SK-MEL-5 (cell line): ENCODE data around the gene ZNF333. TPM values are rescaled to one million over a fixed set of nuclear protein-coding genes. Genes with fewer than 3 reads are reported as not detected.
A peak's percentile ranks its signal among the peaks of the same experiment; 100 is the strongest.

Experiments
- DNase-seq: peaks from one replicate; pipeline ENCODE4 v3.0.0-alpha.2; 2016; ENCODE audit warnings: low read depth, low spot score
- in situ Hi-C: cut with HindIII; loops from 2 replicates; pipeline ENCODE4 v1.10.0; 2016; ENCODE audit warnings: low sequenced_read_pairs, high pct_unique_total_duplicates, low pct_unique_long_range_greater_than_20kb
- polyA plus RNA-seq, 2 experiments: library from polyadenylated mRNA; depleted of rRNA; stranded (reverse); fragments of >200 nt; gene quantifications; 2 replicates each; pipeline ENCODE4 v1.2.3, GENCODE V29; 2015
- total RNA-seq: library from RNA; depleted of rRNA; stranded (reverse); fragments of >200 nt; shearing (Covaris generic); gene quantifications from 2 replicates; pipeline ENCODE4 v1.2.3, GENCODE V29; 2014; rRNA removed

The ZNF333 gene
- 4.9 and 7.6 TPM in 2 replicates for total RNA-seq
- polyA plus RNA-seq (2015; cell fraction: cytosol; rRNA removed): 5.3 TPM in 2 replicates
- 44.7 and 48.7 TPM in 2 replicates for polyA plus RNA-seq (2015; cell fraction: nucleus; rRNA removed)

DNA sequence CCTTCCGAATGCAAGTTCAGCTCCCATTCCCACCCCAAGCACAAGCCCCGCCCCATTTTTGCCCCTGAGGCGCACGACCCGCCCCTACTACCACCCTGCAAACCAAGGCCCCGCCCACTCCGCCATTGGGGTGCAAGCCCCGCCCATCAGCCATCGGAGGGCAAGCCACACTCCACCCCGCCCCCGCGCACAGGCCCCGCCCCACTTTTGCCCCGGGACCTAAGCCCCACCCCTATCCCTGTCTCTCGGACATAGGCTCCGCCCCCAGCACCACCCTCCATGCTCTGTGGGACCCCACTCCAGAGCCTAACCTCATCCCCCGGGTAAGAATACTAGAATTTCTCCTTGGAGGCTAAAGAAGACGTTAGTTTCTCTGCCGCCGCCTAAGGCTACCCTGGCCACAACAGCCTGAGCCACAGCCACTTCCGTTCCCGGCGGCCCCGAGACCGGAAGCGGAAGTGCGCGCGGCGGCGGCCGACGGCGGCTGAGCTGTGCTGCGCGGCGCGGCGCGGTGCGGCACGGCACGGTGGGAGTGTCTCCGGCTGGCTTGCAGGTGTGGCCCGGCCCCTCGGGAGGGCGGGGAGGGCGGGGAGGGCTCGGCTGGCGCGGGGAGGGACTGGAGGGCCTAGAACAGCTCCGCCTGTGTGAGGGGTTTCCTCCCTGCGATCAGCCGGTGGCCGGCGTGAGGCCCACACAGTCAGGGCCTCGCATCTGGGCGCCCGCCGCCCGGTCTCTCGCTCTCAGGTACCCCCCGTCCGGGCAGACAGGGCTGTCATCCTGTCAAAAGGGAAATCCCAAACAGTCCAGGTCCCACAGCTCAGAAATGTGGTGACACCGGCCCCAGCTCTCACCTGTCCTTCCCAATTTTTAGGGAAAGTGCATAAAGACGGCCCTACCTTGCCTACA lies at the start of gene ZNF333:
Gene ZNF333 (plus strand): TSS at position 451 of the 906 bp plus-strand sequence. CDS start 3,444 bp downstream, outside the sequence.
- in situ Hi-C loops: no loop called here
- peak; percentile 89 for DNase-seq

DNA sequence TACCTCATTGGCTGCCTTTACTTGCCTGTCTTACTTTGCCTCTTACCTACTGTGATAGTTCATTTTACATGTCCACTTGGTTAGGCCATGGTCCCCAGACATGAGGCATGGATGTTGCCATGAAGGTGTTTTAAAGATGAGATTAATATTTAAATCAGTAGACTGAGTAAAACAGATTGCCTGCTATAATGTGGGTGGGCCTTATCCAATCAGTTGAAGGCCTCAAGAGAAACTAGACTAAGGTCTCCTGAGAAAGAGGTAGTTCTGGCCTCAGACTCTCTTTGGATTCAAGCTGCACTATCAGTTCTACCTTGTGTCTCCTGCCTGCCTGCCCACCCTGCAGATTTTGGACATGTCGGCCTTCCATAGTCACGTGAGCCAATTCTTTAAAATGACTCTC lies 41.3 kb upstream of the ZNF333 start:
- in situ Hi-C loops: no loop called here
- no peak for DNase-seq

DNA sequence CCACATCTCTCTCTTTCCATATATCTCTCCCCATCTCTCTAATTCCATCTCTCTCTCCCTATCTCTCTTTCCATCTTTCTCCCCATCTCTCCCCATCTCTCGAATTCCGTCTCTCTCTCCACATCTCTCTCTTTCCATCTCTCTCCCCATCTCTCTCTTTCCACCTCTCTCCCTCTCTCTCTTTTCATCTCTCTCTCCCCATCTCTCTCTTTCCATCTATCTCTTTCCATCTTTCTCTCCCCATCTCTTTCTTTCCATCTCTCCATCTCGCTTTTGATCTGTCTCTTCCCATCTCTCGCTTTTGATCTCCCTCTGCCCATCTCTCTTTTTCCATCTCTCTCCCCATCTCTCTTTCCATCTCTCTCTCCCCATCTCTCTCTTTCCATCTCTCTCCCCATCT lies 40.8 kb upstream of the ZNF333 start:
- DNase-seq: no peak
- in situ Hi-C loops: no loop called here

DNA sequence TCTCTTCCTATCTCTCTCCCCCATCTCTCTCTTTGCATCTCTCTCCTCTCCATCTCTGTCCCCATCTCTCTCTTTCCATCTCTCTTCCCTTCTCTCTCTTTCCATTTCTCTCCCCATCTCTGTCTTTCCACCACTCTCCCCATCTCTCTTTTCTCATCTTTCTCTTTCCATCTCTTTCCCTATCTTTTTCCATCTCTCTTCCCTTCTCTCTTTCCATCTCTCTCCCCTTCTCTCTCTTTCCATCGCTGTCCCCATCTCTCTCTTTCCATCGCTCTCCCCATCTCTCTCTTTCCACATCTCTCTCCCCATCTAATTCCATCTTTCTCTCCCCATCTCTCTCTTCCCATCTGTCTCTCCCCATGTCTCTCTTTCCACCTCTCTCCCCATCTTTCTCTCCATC lies 39.7 kb upstream of the ZNF333 start:
- DNase-seq: no peak
- in situ Hi-C loops: no loop called here

DNA sequence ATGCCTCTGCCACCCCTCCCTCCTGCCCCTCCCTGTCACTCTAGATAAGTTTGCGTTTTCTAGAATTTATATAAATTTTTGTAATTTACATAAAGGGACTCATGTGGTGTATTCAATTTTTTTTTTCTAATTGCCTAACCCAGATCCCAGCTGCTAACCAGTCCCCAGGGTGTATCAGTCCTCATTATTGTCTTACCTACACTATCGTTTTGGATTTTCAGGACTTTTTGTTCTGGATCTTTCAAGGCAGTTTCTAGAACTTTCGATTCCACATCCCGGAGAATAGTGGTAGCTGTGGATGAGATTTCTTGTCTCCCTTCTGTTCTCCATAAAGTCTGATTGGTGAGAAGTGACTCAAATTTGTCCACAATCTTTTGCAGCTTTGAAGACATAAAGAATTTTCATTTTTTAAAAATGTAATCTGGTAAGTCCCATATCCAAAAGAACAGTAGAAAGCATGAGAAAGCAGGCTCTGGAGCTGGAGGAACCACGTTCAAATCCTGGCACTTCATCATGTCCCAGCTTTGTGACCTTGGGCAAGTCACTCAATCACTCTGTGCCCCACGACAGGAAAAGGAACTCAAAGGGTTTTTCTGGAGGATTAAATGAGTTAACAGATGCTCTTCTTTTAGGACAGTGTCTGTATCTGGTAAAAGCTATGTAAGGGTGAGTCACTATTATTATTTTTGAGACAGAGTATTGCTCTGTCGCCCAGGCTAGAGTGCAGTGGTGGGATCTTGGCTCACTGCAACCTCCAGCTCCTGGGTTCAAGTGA lies 34.9 kb upstream of the ZNF333 start:
- no peak for DNase-seq
- in situ Hi-C loops: no loop called here

DNA sequence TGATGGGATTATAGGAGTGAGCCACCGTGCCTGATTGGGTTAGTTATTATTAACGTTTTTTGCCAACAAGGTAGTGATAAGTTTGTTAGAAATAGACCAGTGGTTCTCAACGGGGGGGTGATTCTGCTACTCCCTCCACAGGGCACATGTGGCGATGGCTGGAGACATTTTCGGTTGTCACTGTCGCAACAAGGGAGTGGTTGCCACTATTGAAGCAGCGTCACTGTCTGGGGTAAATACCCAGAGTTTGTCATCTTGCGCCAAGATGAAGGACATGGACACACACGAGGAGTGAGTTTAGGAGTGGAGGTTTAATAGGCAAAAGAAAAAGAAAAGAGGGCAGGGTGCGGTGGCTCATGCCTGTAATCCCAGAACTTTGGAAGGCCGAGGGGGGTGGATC lies 34.1 kb upstream of the ZNF333 start:
- in situ Hi-C loops: no loop called here
- DNase-seq: no peak

DNA sequence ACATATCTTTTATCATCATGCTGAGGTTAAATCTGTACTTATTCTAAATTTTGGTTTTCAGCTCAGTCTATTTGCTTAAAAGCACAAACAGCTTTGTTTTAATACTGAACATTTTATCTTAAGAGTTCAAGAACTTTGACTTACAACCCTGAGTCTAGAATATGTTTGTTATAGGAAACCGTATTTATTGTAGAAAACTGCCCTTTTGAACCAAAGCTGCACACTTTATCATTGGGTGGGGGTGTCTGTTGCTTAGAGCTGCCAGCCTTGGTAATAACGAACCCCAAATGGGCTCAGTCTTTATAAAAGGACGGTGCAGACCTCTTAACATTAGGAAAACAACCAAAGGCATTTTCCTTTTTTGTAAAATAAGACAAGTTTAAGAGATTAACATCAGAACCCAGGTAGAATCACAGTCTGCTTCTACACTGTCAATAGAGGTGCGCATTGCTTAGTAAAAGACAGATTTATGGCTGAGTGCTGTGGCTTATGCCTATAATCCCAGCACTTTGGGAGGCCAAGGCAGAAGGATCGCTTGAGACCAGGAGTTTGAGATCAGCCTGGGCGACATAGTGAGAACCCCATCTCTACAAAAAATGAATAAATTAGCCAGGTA lies 29.9 kb upstream of the ZNF333 start:
- no peak for DNase-seq
- in situ Hi-C loops: no loop called here

DNA sequence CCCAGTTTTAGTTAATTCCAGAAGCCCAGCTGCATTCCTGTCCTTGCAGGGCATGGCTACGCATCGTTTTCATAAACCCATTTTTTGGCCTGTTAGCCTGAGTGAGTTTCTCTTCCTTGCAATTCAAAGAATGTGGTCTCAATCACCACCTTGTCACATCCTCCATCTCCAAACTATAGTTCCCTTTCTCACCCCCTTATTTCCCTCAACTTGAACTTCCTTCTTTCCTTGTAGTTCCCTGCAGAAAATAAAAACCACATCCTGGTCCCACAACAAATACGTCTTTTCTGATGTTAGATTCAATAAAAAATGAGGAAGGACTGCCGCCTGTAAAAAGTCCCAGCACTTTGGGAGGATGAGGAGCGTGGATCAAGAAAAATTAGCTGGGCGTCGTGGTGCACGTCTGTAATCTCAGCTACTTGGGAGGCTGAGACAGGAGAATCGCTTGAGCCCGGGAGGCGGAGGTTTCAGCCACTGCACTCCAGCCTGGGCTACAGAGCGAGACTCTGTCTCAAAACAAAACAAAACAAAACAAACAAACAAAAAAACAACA lies 28.4 kb upstream of the ZNF333 start:
- in situ Hi-C loops: no loop called here
- no peak for DNase-seq

DNA sequence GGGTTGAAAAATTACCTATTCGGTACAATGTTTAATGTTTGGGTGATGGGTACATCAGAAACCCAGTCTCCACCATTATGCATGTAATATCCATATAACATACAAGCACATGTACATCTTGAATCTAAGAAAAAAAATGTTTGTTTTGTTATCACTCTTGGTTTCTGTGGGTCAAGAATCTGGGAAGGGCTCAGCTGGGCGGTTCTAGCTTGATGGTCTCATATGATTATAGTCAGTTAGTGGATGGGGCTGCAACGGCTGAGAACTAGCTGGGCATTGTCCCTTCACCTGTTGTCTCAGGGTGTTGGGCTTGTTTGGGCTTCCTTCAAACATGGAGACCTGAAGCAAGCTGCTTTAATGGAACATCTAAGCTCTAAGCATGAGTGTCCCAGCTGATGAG lies 19.9 kb upstream of the ZNF333 start:
- in situ Hi-C loops: no loop called here
- no peak for DNase-seq

DNA sequence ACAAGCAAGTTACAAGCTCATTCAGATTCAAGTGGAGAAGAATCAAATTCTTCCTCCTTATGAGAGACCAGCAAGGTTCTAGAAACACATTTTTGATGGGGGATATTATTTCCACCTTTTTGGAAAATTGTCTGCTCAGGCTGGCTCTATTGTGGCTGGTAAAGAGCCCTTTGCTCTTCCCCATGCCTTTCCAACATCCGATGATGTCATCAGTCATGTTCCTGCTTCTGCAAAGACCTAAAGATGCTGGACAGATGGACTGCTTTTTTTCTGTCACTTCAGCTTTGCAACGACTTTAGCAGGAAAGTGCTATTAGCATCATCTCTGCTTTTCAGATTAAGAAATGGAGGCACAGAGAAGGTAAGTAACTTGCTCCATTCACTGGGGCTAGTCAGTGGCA lies 19.4 kb upstream of the ZNF333 start:
- in situ Hi-C loops: no loop called here
- no peak for DNase-seq

DNA sequence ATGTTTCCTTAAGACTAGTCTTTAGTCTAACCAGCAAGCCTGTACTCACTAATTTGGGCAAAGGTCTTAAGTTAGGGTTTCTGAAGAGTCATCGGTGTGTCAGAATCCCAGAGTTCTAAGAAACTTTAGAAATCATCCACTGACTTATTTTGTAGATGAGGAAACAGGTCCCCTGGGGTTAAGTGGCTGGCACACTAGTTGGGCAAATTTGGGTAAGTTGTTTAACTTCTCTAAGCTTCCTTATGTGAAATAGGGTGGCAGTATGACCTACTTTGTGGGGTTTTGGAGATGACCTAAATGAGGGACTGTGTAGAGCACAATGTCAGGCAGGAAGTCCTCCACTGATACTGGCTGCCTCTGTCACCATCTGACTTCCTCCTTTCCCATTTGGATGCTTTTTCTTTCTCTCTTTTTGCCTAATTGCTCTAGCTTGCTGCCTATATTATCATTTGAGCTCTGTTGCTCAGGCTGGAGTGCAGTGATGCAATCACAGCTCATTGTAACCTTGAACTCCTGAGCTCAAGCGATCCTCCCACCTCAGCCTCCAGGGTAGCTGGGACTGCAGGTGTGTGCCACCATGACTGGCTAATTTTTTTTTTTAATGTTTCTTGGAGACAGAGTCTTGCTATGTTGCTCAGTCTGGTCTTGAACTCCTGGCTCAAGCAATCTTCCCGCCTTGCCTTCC lies 17.5 kb upstream of the ZNF333 start:
- in situ Hi-C loops: no loop called here
- DNase-seq: no peak

DNA sequence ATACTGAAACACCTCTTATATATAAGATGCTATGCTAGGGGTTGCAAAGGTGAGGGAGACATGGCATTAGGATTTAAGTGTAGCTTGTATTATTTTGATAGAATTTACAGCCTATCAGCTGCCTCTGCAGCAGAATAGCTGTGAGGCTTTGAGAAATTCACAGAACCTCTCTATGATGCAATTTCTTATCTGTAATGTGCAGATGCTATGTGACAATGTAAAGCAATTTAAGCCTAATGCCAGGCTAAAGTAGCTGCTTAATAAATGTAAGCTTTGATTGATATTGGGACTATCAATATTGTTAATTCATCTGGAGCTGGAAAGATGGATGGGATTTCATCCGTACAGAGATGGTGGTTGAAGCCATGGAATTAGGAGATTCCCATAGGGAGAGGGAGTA lies 16.8 kb upstream of the ZNF333 start:
- in situ Hi-C loops: no loop called here
- DNase-seq: no peak

DNA sequence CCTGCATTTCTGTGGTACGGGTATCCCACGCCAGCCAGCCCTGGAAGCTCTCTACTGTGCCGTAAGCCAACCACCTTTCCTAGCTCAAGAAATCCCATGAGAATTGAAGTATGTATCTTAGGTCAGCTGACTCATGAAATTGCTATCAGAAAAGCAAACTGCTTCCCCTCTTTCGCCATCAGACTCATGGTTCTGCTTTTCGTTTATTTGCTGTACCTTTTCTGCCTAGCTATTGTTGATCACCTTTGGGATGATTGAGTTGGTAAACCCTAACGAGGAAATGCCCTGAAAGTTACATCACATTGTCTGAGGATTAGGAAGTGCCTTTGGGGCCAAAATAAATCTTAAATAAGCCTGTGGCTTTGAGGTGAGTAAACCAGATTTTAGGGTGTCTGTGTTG lies 15.1 kb upstream of the ZNF333 start, which contains the start of gene ADGRE3:
Gene ADGRE3 (minus strand): TSS at position 81 of the 400 bp plus-strand sequence. CDS start 74 bp downstream, at position 7.
- DNase-seq: no peak
- in situ Hi-C loops: no loop called here

DNA sequence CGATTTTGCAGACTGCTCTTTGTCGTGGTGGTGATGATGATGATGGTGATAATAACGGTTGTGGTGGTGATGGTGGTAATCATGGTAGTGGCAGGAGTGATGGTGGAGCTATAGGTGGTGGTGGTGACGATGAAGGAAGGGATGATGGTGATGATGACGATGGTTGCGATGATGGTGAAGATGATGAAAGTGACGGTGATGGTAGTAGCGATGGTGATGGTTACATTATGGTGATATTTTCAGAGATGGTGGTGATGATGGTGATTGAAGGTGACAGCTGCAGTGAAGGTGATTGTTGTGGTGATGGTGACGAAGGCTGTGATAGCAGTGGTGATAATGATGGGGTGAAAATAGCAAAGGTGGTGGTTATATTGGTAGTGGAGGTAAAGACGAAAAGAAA lies 13.1 kb upstream of the ZNF333 start:
- in situ Hi-C loops: no loop called here
- DNase-seq: no peak

DNA sequence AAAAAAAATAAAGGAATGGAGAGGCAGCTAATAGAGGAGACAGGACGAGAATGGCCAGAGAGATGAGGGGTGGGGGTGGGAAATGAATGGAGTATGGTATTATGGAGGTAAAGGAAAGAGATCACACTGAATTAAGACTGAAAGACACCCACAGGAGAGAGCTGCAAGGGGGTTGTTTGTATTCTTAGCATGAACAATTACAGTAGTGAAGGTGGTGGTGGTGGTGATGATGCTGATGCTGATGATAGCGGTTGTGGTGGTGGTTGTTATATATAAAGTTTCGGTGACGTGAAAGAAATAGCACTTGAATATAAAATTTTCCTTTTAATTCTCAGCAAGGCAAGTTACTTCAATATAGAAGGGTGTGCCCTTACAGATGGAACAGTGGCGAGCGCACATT lies 12.4 kb upstream of the ZNF333 start:
- in situ Hi-C loops: no loop called here
- no peak for DNase-seq

DNA sequence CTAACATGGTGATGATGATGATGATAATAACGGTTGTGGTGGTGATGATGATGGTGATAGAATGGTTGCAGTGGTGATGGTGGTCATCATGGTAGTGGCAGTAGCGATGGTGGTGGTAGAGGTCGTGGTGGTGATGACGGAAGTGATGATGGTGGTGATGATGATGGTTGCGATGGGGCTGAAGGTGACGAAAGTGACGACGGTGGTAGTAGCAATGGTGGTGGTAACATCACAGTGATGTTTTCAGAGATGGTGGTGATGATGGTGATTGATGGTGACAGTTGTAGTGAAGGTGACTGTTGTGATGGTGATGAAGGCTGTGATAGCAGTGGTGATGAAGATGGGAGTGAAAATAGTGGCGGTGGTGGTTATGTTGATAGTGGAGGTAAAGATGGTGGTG lies 11.6 kb upstream of the ZNF333 start:
- DNase-seq: no peak
- in situ Hi-C loops: no loop called here

DNA sequence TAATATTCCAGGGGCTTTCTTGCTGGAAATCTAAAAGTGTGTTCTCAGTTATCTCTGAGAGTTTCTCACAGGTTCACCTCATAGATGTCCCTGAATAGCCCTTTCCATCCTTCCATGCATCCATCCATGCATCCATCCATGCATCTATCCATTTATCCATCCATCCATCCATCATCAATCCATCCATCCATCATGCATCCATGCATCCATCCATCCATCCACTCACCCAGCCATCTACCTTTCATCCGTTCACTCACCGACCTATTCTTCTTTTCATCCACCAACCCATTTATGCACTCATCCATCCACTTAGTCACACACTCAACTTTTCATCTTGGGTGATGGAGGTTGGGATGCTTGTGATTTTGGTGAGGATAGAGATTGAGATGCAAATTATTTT lies 7.8 kb upstream of the ZNF333 start:
- no peak for DNase-seq
- in situ Hi-C loops: no loop called here
